GM23338 (cell line): ENCODE measurements around the gene PLEKHD1. TPM values are rescaled to one million over a fixed set of nuclear protein-coding genes. Genes with fewer than 3 reads are reported as not detected.

Experiments
- ATAC-seq: fragments of 200-7000 bp; cut with Tn5 transposase; 3 replicates; pipeline ENCODE4 v1.9.1; 2020
- DNase-seq: peaks from one replicate; pipeline ENCODE4 v3.0.0-alpha.2; 2015; ENCODE audit warnings: low spot score
- H2AFZ ChIP-seq: fragments of 200-600 bp; sonication (generic); 2 replicates; pipeline ENCODE4 v1.8.0; 2016; ENCODE audit warnings: antibody characterized with exemption, mild to moderate bottlenecking, moderate library complexity
- H3F3A ChIP-seq: fragments of 200-600 bp; sonication (generic); replicated peaks from 2 replicates; pipeline ENCODE4 v1.8.0; 2017; ENCODE audit warnings: antibody characterized with exemption, mixed run types, low read depth
- H3K27ac ChIP-seq: fragments of 200-600 bp; sonication (generic); 2 replicates; pipeline ENCODE4 v1.6.1; 2016; ENCODE audit warnings: low read depth
- H3K27me3 ChIP-seq: fragments of 200-600 bp; sonication (generic); 2 replicates; pipeline ENCODE4 v1.8.0; 2016; ENCODE audit warnings: mild to moderate bottlenecking, mixed run types, moderate library complexity; ENCODE audit not compliant: insufficient read depth
- H3K36me3 ChIP-seq: fragments of 200-600 bp; sonication (generic); 2 replicates; pipeline ENCODE4 v1.8.0; 2016; ENCODE audit warnings: mild to moderate bottlenecking; ENCODE audit not compliant: insufficient read depth
- H3K4me1 ChIP-seq: fragments of 200-600 bp; sonication (generic); 2 replicates; pipeline ENCODE4 v1.8.0; 2016; ENCODE audit warnings: mild to moderate bottlenecking, moderate library complexity; ENCODE audit not compliant: insufficient read depth
- H3K4me2 ChIP-seq: fragments of 200-600 bp; sonication (generic); 2 replicates; pipeline ENCODE4 v1.7.1; 2017; ENCODE audit warnings: mixed run types
- H3K4me3 ChIP-seq: fragments of 200-600 bp; sonication (generic); 2 replicates; pipeline ENCODE4 v1.6.1; 2016; ENCODE audit warnings: mixed run types
- H3K79me2 ChIP-seq: fragments of 200-600 bp; sonication (generic); replicated peaks from 2 replicates; pipeline ENCODE4 v1.8.0; 2017; ENCODE audit warnings: mild to moderate bottlenecking; ENCODE audit not compliant: insufficient read depth
- H3K9me2 ChIP-seq: fragments of 200-600 bp; sonication (generic); 2 replicates; pipeline ENCODE4 v1.8.0; 2017; ENCODE audit not compliant: insufficient read depth
- H4K20me1 ChIP-seq: fragments of 200-600 bp; sonication (generic); replicated peaks from 2 replicates; pipeline ENCODE4 v1.8.0; 2017; ENCODE audit warnings: mild to moderate bottlenecking; ENCODE audit not compliant: insufficient read depth
- H3K27ac Mint-ChIP-seq: 2 replicates; pipeline ENCODE4 v1.8.0; 2020; ENCODE audit warnings: inconsistent platforms, mild to moderate bottlenecking, moderate library complexity, mixed read lengths
- H3K27me3 Mint-ChIP-seq: 3 replicates; pipeline ENCODE4 v1.8.0; 2022; ENCODE audit warnings: low read depth, mild to moderate bottlenecking, moderate library complexity, mixed read lengths, inconsistent platforms; ENCODE audit not compliant: insufficient read depth, poor library complexity
- H3K36me3 Mint-ChIP-seq: 3 replicates; pipeline ENCODE4 v1.8.0; 2021; ENCODE audit warnings: low read depth, mild to moderate bottlenecking, inconsistent platforms, moderate library complexity, mixed read lengths
- H3K4me1 Mint-ChIP-seq: 3 replicates; pipeline ENCODE4 v1.8.0; 2020; ENCODE audit warnings: mild to moderate bottlenecking, inconsistent platforms, mixed read lengths
- H3K4me3 Mint-ChIP-seq: 3 replicates; pipeline ENCODE4 v1.8.0; 2021; ENCODE audit warnings: moderate library complexity, mild to moderate bottlenecking, inconsistent platforms, mixed read lengths
- H3K9me3 Mint-ChIP-seq: 3 replicates; pipeline ENCODE4 v1.8.0; 2020; ENCODE audit warnings: moderate library complexity, mild to moderate bottlenecking, inconsistent platforms, mixed read lengths
- CTCF ChIP-seq, 2 experiments: fragments of 200-600 bp in 1 of 2; sonication (generic) in 1 of 2; conservative IDR thresholded peaks; 2 replicates each; pipeline versions ENCODE4 v1.5.1 to v1.6.1; 2016 to 2017; ENCODE audit warnings: antibody characterized with exemption in 2 of 2, low read depth in 2 of 2, mild to moderate bottlenecking in 2 of 2, moderate library complexity in 1 of 2
- ETS1 ChIP-seq: IDR thresholded peaks from 2 replicates; pipeline ENCODE4 v1.6.1; 2016; ENCODE audit warnings: antibody characterized with exemption
- JUNB ChIP-seq: IDR thresholded peaks from one replicate; pipeline ENCODE4 v1.6.1; 2016; ENCODE audit warnings: antibody characterized with exemption; ENCODE audit not compliant: unreplicated experiment
- NANOG ChIP-seq: IDR thresholded peaks from 2 replicates; pipeline ENCODE4 v1.6.1; 2016; ENCODE audit warnings: antibody characterized with exemption, borderline replicate concordance
- REST ChIP-seq: IDR thresholded peaks from one replicate; pipeline ENCODE4 v1.6.1; 2018; ENCODE audit warnings: antibody characterized with exemption; ENCODE audit not compliant: unreplicated experiment
- STAT1 ChIP-seq: IDR thresholded peaks from one replicate; pipeline ENCODE4 v1.6.1; 2016; ENCODE audit warnings: antibody characterized with exemption; ENCODE audit not compliant: unreplicated experiment
- ZNF331 ChIP-seq: fragments of 250-450 bp; sonication (Bioruptor Pico); IDR thresholded peaks from 2 replicates; pipeline ENCODE4 v1.5.0; 2020; ENCODE audit warnings: low read depth, mild to moderate bottlenecking, moderate library complexity
- ZNF462 ChIP-seq: fragments of 250-450 bp; sonication (Bioruptor Pico); IDR thresholded peaks from 2 replicates; pipeline ENCODE4 v1.5.0; 2020; ENCODE audit warnings: mild to moderate bottlenecking, moderate library complexity
- polyA plus RNA-seq: library from polyadenylated mRNA; unstranded; fragments of >200 nt; fragmentation: Nextera tagmentation; extraction: Ambion mirVana; gene quantifications from 2 replicates; pipeline ENCODE4 v1.2.1, GENCODE V29; 2016
- total RNA-seq: library from RNA; depleted of rRNA; stranded (reverse); fragments of >200 nt; shearing (Covaris generic); gene quantifications from 2 replicates; pipeline ENCODE4 v1.2.3, GENCODE V29; 2014

PLEKHD1 gene
- total and polyA plus RNA-seq, 2 experiments from 2014 or later = 0.19 to 0.28 TPM

GRCh38 chr14:69471916-69472315 is 12.6 kb upstream of the PLEKHD1 start (continued):
- TF ChIP-seq ZNF331 = no peak
- no peak for TF ChIP-seq JUNB
- TF ChIP-seq REST = no peak

GRCh38 chr14:69473260-69473659 is 11.3 kb upstream of the PLEKHD1 start:
- no peaks in the 10 kb centered on the region for H3K36me3 Mint-ChIP-seq
- H3K27me3 ChIP-seq = no peaks in the 10 kb centered on the region
- H3K4me2 ChIP-seq = no peak overlapping the region
- peaks cover 12% of the 10 kb centered on the region for H3K27me3 Mint-ChIP-seq
- no peaks in the 10 kb centered on the region for H3F3A ChIP-seq
- no peaks in the 10 kb centered on the region for H4K20me1 ChIP-seq
- no peaks in the 10 kb centered on the region for H3K4me1 ChIP-seq
- H3K4me1 Mint-ChIP-seq = no peaks in the 10 kb centered on the region
- H3K4me3 ChIP-seq = no peak overlapping the region
- H3K27ac ChIP-seq = no peak overlapping the region
- no peaks in the 10 kb centered on the region for H3K9me2 ChIP-seq
- H3K4me3 Mint-ChIP-seq = no peak overlapping the region
- H3K27ac Mint-ChIP-seq = no peak overlapping the region
- no peak overlapping the region for H2AFZ ChIP-seq
- ATAC-seq (no peak), DNase-seq (no peak)
- H3K36me3 ChIP-seq = no peaks in the 10 kb centered on the region
- peaks cover 2% of the 10 kb centered on the region; the same call in 2 of the 3 replicates for H3K9me3 Mint-ChIP-seq
- no peaks in the 10 kb centered on the region for H3K79me2 ChIP-seq
- TF ChIP-seq CTCF (conservative IDR thresholded peaks at IDR 0.05; ENCODE audit: low read depth in 2 of 2) (no peak), NANOG (no peak), JUNB (no peak), ZNF331 (no peak), ETS1 (no peak), ZNF462 (no peak), STAT1 (no peak), REST (no peak)
